HG03064 (cell line): Measurements from ENCODE around the gene REG3A.

Experiments used
- ATAC-seq: cut with Tn5 transposase; IDR thresholded peaks from one replicate; pipeline ENCODE4 v1.9.1; 2021; ENCODE audit warnings: low read depth; ENCODE audit not compliant: unreplicated experiment

The REG3A gene

GRCh38 chr2:79159653-79160052 lies at the start of gene REG3A:
TSS of gene REG3A (minus strand) at chr2:79159753. CDS start at chr2:79159405, 348 bp downstream.
- ATAC-seq: no peak

DNA sequence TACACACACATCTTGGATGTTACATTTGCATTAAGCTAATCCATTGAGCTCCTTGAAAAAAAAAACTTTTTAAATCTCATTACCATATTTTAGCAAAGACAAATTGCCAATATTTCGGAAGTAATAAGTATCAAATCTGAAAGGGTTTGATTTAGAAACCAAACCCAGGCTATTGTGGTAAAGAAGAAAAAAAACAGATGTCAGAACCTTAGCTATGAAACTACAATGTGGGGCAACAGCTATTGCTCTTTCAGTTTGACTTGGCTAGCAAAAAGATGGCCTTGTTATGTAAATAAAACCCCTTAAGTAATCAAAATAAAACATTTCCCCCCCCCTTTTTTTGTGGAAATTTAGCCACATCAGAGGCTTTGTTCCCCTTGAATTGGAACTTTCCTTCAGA lies 41.2 kb upstream of the REG3A start:
- ATAC-seq: no peak

GRCh38 chr2:79191816-79192215 lies 32.3 kb upstream of the REG3A start:
- ATAC-seq: no peak

GRCh38 chr2:79191081-79191480 lies 31.5 kb upstream of the REG3A start:
- ATAC-seq: no peak

DNA sequence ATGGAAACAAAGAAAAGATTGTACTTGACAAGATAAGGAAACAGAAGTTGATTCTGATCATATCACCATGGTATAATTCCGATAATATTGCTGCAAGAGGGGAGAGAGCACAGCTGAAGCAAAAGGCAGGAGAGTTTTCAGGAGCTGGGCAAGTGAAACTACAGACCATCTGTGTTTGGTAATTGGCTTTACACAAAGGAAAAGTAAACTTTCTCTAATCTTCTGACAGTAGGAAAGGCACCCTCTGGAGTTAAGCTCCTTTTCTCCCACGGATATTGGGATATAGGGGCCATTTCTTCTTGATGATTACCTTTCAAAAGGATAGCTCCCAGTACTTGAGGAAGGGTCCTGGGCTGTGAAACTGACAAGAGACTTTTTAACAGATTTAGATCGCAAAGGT lies 29.9 kb upstream of the REG3A start:
- ATAC-seq: no peak

DNA sequence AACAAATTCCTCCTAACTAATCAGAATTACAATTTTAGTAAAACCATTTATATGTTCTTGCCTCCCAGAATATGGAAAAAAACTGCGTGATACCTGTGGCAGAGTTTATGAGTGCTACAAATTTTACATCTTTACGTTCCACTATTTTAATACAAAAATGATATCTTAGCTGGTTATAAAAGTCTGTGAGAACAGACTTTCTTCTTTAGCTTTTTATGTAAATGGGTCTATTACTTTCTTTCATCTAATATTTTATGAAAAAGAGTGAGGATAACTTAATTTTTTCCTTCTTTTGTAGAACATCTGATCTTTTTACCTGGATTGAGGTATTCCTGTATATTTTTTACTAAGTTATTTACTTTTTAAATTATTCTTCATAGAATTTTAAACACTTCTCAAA lies 22.1 kb upstream of the REG3A start:
- no peak for ATAC-seq

DNA sequence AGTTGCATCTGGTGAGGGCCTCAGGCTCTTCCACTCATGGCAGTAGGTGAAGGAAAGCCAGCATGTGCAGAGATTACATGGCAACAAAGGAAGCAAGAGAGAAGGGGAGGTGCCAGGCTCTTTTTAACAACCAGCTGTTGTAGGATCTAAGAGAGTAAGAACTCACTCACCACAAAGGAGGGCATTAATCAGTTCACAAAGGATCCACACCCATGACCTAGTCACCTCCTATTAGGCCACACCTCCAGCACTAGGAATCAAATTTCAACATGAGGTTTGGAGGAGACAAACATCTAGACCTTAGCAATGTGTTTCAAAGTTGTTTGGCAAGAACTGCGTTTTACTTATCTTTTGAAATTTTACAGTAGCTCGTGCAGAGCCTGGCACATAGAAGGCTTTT lies 20.5 kb upstream of the REG3A start:
- ATAC-seq: no peak

DNA sequence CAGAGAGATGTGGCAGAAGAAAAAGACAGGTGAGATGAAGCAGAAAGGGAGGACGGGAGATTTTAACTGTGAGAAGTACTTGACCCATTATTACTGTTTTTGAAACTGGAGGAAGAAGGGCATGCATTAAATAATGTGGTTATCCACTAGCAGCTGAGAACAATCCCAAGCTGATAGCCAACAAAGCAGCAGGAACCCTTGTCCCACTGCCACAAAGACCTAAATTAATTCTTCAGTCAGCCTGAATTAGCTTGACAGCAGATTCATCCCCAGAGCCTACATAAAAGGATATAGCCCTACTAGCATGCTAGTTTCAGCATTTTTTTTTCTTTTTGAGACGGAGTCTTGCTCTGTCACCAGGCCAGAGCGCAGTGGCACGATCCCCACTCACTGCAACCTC lies 19.5 kb upstream of the REG3A start:
- ATAC-seq: no peak

- no peak for ATAC-seq
These were observed 18.6 kb upstream of the REG3A start for GRCh38 chr2:79178076-79178674.

GRCh38 chr2:79171348-79171958 lies 11.9 kb upstream of the REG3A start:
- ATAC-seq: no peak

DNA sequence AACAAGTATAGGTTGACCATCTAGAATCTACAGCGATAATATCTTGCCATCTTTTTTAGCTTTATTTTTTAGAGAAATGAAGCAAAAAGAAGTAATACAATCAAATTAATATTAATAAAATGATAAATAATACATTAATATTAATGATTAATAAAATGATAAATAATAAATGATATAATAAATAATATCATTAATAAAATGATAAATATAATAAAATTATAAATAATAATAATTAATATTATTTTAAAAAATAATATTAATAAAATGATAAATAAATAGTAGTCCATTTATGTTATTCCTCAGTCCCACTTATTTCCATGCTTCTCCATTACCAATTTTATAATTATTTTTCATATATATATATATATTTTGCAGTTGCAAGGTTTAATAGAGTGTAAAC lies 3.2 kb upstream of the REG3A start:
- no peak for ATAC-seq

DNA sequence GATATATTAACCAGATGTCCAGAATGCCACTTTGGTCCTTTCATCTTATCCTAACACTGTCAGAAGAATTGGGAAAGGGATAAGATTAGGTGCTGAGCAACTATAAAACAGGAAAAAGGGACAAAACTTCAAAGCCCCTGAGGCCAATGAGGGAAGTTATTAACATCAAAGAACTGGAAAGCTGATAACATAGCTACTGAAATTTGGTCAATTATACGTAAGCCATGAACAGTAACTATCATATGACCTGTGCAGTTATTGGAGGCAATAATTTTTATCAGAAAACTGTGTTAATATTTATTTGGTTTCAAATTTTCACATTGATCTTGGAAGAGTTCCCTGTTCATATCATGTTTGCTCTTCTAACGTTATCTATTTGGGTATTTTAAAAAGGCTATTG lies 2.6 kb upstream of the REG3A start:
- ATAC-seq: no peak

DNA sequence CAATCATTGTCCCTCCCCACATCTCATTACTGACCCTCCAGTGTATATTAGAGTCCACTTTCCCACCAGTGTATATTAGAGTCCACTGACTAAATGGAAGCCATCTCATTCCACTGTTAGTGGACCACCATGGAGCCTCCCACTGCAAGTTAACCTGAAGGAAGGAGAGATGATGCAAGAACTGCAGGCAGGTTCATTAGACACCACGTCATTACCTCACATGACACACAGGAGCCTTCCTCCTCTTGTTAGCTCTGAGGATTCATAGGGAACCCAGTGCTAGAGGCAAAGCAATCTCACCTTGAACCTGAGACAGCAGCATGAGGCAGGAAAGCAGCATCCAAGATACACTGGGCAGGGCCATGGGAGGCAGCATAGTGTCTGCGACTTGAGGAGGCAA lies 523 bp downstream of the REG3A start:
- ATAC-seq: no peak

DNA sequence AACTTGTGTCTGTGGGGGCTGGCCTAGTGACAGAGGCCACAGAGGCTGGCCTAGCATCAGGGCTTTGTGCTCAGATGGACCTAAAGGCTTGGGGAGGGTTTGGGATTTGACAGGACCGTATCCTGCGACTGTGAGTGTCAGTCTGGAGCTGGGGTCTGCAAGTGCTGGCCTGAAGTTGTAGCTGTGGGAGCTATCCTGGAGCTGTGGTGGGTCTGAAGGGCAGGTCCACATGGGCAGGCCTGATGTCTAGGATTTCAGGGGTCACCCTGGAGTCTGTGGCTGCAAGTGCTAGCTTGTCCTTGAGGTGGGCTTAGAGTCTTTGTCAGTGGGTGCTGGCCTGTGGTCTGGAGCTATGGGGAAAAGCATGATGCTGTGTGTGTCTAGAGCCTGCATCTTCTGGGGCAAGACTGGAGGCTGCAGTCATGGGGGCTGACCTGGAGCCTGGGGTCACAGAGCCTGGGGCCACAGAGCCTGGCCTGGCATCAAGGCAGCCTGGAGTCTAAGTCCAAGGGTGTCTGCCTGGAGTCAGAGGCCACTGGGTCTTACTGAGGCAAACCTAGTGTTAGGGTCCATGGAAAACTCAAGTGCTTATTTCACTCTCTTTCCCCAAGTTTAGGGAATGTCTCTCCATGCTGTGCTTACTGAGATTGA lies 3.6 kb downstream of the REG3A start:
- ATAC-seq: no peak

DNA sequence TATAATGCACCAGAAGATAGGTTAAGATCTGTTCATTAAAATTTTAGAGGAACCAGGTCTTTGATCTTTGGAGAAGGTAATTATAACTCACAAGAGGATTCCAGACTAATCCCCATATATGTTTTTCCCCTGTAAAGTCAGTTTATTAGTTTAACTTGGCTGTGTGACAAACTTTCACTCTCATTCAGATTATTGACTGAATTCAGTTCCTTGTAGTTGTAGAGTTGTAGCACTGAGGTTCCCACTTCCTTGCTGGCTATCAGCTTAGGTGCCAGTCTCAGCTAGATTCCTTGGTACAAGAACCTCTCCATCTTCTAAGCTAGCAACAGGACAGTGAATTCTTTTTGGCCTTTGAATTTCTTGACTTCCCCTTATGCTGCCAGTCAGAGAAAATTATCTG lies 20.1 kb downstream of the REG3A start:
- ATAC-seq: no peak

GRCh38 chr2:79138385-79138784 lies 21.2 kb downstream of the REG3A start:
- ATAC-seq: no peak

DNA sequence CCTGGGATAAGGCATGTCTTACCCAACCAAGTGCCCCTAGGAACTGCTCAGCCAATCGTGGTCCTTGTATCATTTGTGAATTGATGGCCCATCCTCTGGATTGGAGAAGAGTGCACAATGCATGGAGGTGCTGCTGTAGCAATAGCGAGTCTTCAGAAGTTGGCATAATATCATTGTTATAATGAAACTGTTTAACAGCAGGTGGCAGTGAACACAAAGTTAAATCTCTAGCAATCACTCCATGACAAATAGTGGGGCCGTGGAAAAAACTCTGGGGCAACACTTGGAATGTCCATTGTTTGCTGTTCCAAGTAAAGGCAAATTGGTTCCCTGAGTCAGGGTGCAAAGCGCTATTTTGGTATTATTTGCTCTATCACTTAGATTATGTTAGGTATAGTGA lies 27.9 kb downstream of the REG3A start:
- no peak for ATAC-seq

DNA sequence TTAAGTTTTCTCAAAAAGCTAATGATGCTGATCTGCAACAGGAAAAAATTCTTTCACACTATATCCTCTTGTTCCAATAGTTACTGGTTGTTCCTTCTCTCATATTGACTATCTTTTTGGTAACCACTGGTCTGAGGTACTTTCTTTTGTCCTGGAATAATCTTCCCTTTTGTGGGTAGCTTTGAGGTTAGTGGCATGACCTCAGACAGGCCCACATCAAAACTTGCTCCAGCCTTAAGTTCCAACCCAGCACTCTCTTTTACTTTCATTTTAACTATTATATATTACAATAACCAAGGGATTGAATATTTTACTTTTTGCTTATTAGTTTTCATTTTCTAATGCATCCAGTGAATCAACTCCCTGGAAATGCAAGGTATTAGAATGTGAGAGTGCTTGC lies 29.7 kb downstream of the REG3A start:
- no peak for ATAC-seq

GRCh38 chr2:79129260-79129659 lies 30.3 kb downstream of the REG3A start:
- ATAC-seq: no peak

GRCh38 chr2:79128406-79128805 lies 31.1 kb downstream of the REG3A start:
- no peak for ATAC-seq

DNA sequence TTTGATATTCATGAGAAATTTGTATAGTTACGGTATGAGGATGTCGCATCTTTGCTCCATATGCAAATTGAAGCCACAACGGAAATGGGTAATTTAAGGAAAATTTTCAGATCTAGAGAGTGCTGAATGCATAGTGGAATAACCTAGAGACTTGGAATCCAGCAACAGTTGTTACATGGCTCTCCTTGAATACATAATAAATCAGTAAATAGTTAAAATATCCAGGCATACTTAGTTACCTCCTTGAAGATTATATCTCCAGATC lies 33.9 kb downstream of the REG3A start:
- ATAC-seq: no peak

DNA sequence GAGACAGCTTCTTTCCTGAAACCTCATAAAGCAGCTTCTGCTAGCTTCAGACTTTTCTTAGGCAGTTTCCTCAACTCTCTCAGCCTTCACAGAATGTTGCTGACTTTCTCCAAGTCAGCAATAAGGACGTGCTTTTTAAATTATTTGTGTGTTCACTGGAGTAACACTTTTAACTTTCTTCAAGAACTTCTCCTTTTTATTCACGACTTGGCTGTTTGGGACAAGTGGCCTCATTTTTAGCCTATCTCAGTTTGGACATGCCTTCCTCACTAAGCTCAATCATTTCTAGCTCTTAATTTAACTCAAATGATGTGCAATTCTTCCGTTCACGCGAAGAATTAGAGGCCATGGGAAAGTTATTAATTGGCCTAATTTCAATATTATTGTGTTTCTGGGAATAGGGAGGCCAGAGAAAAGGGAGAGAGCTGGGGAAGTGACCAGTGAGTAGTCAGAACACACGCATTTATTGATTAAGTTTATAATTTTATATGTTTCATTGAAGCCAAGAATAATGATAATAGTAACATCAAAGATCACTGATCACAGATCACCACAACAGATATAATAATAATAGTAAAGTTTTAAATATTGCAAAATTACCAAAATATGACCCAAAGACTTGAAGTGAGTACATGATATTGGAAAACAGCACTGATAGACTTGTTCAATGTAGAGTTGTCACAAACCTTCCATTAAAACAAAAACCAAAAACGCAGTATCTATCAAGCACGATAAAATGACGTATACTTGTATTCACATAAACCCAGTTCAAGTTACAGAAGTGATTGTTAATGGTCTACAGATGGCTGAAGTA lies 34.4 kb downstream of the REG3A start:
- ATAC-seq: no peak
